Neuronal stem cell (in vitro differentiated cells): ENCODE data around the gene PAQR5.

ENCODE experiments used
- DNase-seq: peaks from one replicate; pipeline ENCODE4 v3.0.0-alpha.2; 2013; ENCODE audit warnings: low spot score
- H2AFZ ChIP-seq: one replicate; pipeline ENCODE4 v1.6.1; 2013; ENCODE audit warnings: mild to moderate bottlenecking, low read length, inconsistent platforms
- H2AK5ac ChIP-seq: 2 replicates; pipeline ENCODE4 v1.6.1; 2013; ENCODE audit warnings: low read depth, mild to moderate bottlenecking, inconsistent platforms, low read length, moderate library complexity, mixed read lengths
- H2BK120ac ChIP-seq: 2 replicates; pipeline ENCODE4 v1.6.1; 2013; ENCODE audit warnings: low read depth, mild to moderate bottlenecking, inconsistent platforms, low read length, moderate library complexity, mixed read lengths
- H2BK12ac ChIP-seq: one replicate; pipeline ENCODE4 v1.6.1; 2013; ENCODE audit warnings: low read length, inconsistent platforms
- H2BK15ac ChIP-seq: 2 replicates; pipeline ENCODE4 v1.6.1; 2013; ENCODE audit warnings: mild to moderate bottlenecking, low read length, inconsistent platforms, mixed read lengths
- H2BK5ac ChIP-seq: one replicate; pipeline ENCODE4 v1.6.1; 2013; ENCODE audit warnings: inconsistent platforms, mild to moderate bottlenecking, low read length, moderate library complexity
- H3K14ac ChIP-seq: one replicate; pipeline ENCODE4 v1.6.1; 2013; ENCODE audit warnings: low read length, inconsistent platforms
- H3K18ac ChIP-seq: 2 replicates; pipeline ENCODE4 v1.6.1; 2013; ENCODE audit warnings: low read length, inconsistent platforms
- H3K23ac ChIP-seq: 2 replicates; pipeline ENCODE4 v1.6.1; 2013; ENCODE audit warnings: low read depth, mild to moderate bottlenecking, mixed read lengths, low read length, inconsistent platforms; ENCODE audit not compliant: poor library complexity
- H3K27ac ChIP-seq: replicated peaks from 3 replicates; pipeline ENCODE4 v1.5.1; 2013; ENCODE audit warnings: low read length, inconsistent platforms
- H3K27me3 ChIP-seq, 3 experiments: 2 replicates each; pipeline ENCODE4 v1.6.1; 2013; ENCODE audit warnings: low read length in 3 of 3, mild to moderate bottlenecking in 2 of 3, inconsistent platforms in 1 of 3, low read depth in 1 of 3, mixed read lengths in 1 of 3, moderate library complexity in 1 of 3; ENCODE audit not compliant: control insufficient read depth in 3 of 3, insufficient read depth in 3 of 3
- H3K36me3 ChIP-seq, 2 donors: replicated peaks in 1 of 2; 2 replicates each; pipeline ENCODE4 v1.6.1; 2013; ENCODE audit warnings: low read length in 2 of 2; ENCODE audit not compliant: control insufficient read depth in 2 of 2, insufficient read depth in 2 of 2
- H3K4ac ChIP-seq: 2 replicates; pipeline ENCODE4 v1.6.1; 2013; ENCODE audit warnings: inconsistent platforms, mild to moderate bottlenecking, low read length, moderate library complexity
- H3K4me1 ChIP-seq, 2 donors: 1 replicate in 1 of 2; 2 replicates in 1 of 2; pipeline ENCODE4 v1.6.1; 2013; ENCODE audit warnings: low read length in 2 of 2, low read depth in 1 of 2; ENCODE audit not compliant: control insufficient read depth in 2 of 2, insufficient read depth in 1 of 2
- H3K4me2 ChIP-seq: one replicate; pipeline ENCODE4 v1.6.1; 2013; ENCODE audit warnings: mild to moderate bottlenecking, low read length, inconsistent platforms; ENCODE audit not compliant: insufficient read depth, poor library complexity, severe bottlenecking
- H3K4me3 ChIP-seq, 2 donors: 2 replicates each; pipeline ENCODE4 v1.5.1; 2013; ENCODE audit warnings: low read length in 2 of 2, mild to moderate bottlenecking in 2 of 2, inconsistent platforms in 1 of 2, moderate library complexity in 1 of 2
- H3K79me1 ChIP-seq: one replicate; pipeline ENCODE4 v1.6.1; 2013; ENCODE audit warnings: low read depth, mild to moderate bottlenecking, inconsistent platforms, low read length, moderate library complexity
- H3K9ac ChIP-seq: one replicate; pipeline ENCODE4 v1.6.1; 2013; ENCODE audit warnings: mild to moderate bottlenecking, low read depth, low read length, inconsistent platforms; ENCODE audit not compliant: poor library complexity
- H3K9me3 ChIP-seq, 2 donors: replicated peaks in 1 of 2; 2 replicates each; pipeline versions ENCODE3 to v1.6.1; 2013; ENCODE audit warnings: low read length in 2 of 2, mild to moderate bottlenecking in 2 of 2, inconsistent platforms in 1 of 2, low read depth in 1 of 2, mixed read lengths in 1 of 2, moderate library complexity in 1 of 2; ENCODE audit not compliant: control insufficient read depth in 2 of 2, insufficient read depth in 1 of 2
- H4K8ac ChIP-seq: one replicate; pipeline ENCODE4 v1.6.1; 2013; ENCODE audit warnings: low read depth, mild to moderate bottlenecking, inconsistent platforms, low read length, moderate library complexity
- H4K91ac ChIP-seq: one replicate; pipeline ENCODE4 v1.6.1; 2013; ENCODE audit warnings: low read length, low read depth, mild to moderate bottlenecking, inconsistent platforms; ENCODE audit not compliant: poor library complexity
- WGBS, 2 donors: extraction: QIAGEN DNeasy Blood & Tissue Kit; methylation state at CpG; one replicate each; pipeline ENCODE4 v1.1.7; 2013; ENCODE audit warnings: missing lambda C conversion rate in 2 of 2, mixed read lengths in 1 of 2; ENCODE audit not compliant: insufficient read length in 2 of 2, insufficient replicate concordance in 1 of 2; ENCODE audit errors: extremely low coverage in 2 of 2; 5-methylcytosine and 5-hydroxymethylcytosine counted together

The PAQR5 gene

DNA sequence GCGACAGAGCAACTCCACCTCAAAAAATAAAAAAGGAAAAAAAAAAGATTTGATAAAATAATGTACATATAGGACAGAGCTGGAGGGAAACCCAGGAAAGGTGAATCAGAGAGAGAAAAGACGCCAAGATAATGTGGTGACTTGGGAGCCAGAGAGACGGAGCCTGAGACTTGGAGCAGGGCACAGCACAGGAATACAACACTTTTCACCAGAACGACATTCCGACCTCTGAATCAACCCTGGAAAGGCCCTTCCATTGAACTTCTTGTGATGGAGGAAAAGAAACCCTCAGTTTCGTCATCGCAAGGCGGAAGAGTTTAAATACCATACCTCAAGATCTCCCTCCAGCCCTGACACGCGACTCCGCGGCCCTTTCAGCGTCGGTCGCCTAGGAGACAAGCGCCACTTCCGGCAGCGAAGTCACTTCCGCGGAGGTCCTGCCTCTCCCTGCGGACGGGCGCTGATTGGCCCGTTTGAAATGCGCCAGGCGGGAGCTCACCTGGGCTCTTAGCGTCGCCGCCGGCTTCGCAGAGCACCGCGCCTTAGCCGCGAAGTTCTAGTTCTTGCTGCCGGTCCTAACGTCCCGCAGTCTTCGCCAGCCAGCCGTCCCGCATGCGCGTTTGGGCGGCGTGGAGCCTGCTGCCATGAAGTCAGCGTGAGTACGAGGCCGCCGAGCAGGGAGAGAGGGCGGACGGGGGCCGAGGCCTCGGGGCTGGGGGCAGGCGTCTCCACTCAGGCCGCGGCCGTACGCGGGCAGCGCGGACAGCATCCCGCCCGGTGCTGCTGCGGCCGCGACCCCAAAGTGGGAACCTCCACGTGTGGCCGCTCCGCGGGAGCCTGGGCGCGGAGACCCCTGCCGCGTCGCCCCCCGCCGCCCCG lies 115.3 kb downstream of the PAQR5 start, which contains the start of gene KIF23:
KIF23 (plus strand) TSS at position 528 of the 879 bp plus-strand sequence; CDS start at position 645, 117 bp downstream.
- Histone ChIP-seq H2AK5ac (peak within 1 kb of the TSS; percentile 49), H3K27me3 (no peaks in the 10 kb centered on the region), H2BK12ac (no peak within 1 kb of the TSS), H3K9ac (peak within 1 kb of the TSS; percentile 97), H3K14ac (peak within 1 kb of the TSS; percentile 95), H2BK120ac (peak within 1 kb of the TSS; percentile 51), H2BK15ac (no peak within 1 kb of the TSS), H3K18ac (peak within 1 kb of the TSS; percentile 98), H3K4me2 (peak within 1 kb of the TSS; percentile 67), H3K4ac (no peak within 1 kb of the TSS), H3K27ac (peak within 1 kb of the TSS; percentile 86), H2BK5ac (peak within 1 kb of the TSS; percentile 99), H3K23ac (peak within 1 kb of the TSS; percentile 95), H2AFZ (peak within 1 kb of the TSS; percentile 98), H3K79me1 (peaks cover 1% of the 10 kb centered on the region), H4K8ac (no peak within 1 kb of the TSS), H4K91ac (peak within 1 kb of the TSS; percentile 92), H3K4me1 (peaks cover 0 to 2% of the 10 kb centered on the region in 2 donors), H3K36me3 (peaks cover 5 to 30% of the 10 kb centered on the region in 2 donors), H3K4me3 (peak within 1 kb of the TSS; percentile 99), H3K9me3 (no peaks in the 10 kb centered on the region)
- DNase-seq, result peak; percentile 82
- WGBS, 2 donors, result no CpG with 5 or more reads among the region's 78 CpGs

DNA sequence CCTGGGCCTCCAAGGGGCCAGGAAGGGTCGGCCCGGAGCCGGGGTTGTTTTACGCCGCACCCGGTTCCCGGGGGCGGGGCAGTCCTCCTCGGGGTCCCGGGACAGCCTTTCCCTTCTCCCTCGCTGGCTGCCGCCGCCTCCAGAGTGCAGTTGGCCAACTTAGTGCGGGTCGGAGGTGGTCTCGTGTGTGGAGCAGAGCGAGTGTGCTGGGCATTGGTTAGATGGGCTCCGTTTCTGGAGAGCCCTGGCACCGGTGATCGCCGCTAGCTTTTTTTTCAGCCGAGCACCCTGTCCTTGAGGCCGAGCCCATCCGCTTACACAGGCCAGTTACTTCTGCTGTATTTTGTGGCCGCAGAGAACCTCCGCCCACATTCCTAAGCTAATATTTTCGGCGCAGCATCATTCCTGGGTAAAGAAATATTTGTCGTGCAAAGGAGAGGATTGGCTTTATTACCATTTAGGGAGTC lies 116.0 kb downstream of the PAQR5 start:
- Histone ChIP-seq H3K4me1 (peaks cover 0 to 2% of the 10 kb centered on the region in 2 donors), H3K18ac (peak overlapping the region; percentile 98), H3K27me3 (no peaks in the 10 kb centered on the region), H3K27ac (peak overlapping the region; percentile 86), H2BK15ac (no peak overlapping the region), H2BK120ac (no peak overlapping the region), H2AFZ (peak overlapping the region; percentile 98), H3K9ac (peak overlapping the region; percentile 97), H3K9me3 (no peaks in the 10 kb centered on the region), H3K79me1 (peaks cover 1% of the 10 kb centered on the region), H3K14ac (peak overlapping the region; percentile 95), H3K4ac (no peak overlapping the region), H4K91ac (peak overlapping the region; percentile 92), H2AK5ac (peak overlapping the region; percentile 49), H3K36me3 (peaks cover 8 to 37% of the 10 kb centered on the region in 2 donors), H3K23ac (peak overlapping the region; percentile 95), H2BK12ac (no peak overlapping the region), H3K4me3 (peak overlapping the region; percentile 99), H3K4me2 (peak overlapping the region; percentile 67), H2BK5ac (peak overlapping the region; percentile 99), H4K8ac (no peak overlapping the region)
- no CpG with 5 or more reads among the region's 29 CpGs for WGBS, 2 donors
- peak; percentile 24 for DNase-seq

DNA sequence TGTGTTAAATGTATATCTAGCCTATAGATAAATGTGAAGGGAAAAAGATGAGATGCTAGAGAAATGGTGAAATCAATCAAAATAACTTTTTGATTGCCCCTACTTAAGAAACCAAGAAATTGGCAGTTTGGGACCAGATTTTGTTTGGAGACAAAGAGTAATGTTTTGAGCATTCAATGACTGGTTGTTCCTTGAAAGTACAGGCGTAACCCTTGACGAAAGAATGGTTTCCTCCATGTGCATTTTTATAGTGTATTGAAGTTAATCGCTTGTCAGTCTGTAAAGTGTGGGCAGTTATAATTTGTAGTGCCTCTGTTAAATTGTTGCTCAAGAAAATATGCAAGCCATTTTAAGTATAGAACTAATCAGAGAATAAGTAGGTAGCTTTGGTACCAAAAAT lies 116.7 kb downstream of the PAQR5 start:
- no peak overlapping the region for H3K9ac ChIP-seq
- peaks cover 0 to 2% of the 10 kb centered on the region in 2 donors for H3K4me1 ChIP-seq
- H3K79me1 ChIP-seq, result peaks cover 1% of the 10 kb centered on the region
- no peak for DNase-seq
- H2BK120ac ChIP-seq, result no peak overlapping the region
- H3K27ac ChIP-seq, result no peak overlapping the region
- H2BK12ac ChIP-seq, result no peak overlapping the region
- peak overlapping the region; percentile 43 for H3K4me2 ChIP-seq
- H2AFZ ChIP-seq, result no peak overlapping the region
- H3K9me3 ChIP-seq, result no peaks in the 10 kb centered on the region
- no CpG with 5 or more reads among the region's 3 CpGs for WGBS, 2 donors
- H3K36me3 ChIP-seq, result peaks cover 11 to 43% of the 10 kb centered on the region in 2 donors
- no peaks in the 10 kb centered on the region for H3K27me3 ChIP-seq
- H3K4ac ChIP-seq, result no peak overlapping the region
- no peak overlapping the region for H3K23ac ChIP-seq
- H3K18ac ChIP-seq, result no peak overlapping the region
- no peak overlapping the region for H2BK15ac ChIP-seq
- no peak overlapping the region for H3K14ac ChIP-seq
- no peak overlapping the region for H2AK5ac ChIP-seq
- no peak overlapping the region for H4K91ac ChIP-seq
- no peak overlapping the region for H2BK5ac ChIP-seq
- peak overlapping the region; percentile 72 to 99 for H3K4me3 ChIP-seq
- H4K8ac ChIP-seq, result no peak overlapping the region

DNA sequence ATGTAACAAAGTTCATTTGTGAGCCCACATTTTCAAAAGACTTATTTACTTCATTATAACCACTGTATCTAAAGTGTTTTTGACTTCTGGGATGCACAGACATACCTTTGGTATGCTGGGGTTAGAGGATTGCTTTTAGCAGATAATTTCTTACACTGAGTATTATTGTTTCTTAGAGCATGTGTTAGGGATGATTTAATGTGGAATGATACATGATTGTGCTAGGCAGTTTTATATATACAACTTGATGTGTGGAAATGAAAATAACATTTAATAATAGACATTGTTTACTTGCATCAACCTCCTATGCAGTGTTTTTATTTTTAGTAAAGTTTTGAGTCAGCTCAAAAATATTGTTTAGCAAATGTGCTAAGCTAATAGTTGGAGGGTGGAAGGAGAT lies 118.9 kb downstream of the PAQR5 start:
- DNase-seq, result no peak
- Histone ChIP-seq H4K91ac (no peak overlapping the region), H2AK5ac (no peak overlapping the region), H3K4me3 (no peak overlapping the region), H3K36me3 (peaks cover 16 to 65% of the 10 kb centered on the region in 2 donors), H3K23ac (no peak overlapping the region), H2AFZ (no peak overlapping the region), H3K79me1 (peaks cover 1% of the 10 kb centered on the region), H2BK120ac (no peak overlapping the region), H3K9me3 (no peaks in the 10 kb centered on the region), H3K14ac (no peak overlapping the region), H3K9ac (no peak overlapping the region), H2BK12ac (no peak overlapping the region), H3K4me1 (peaks cover 0 to 2% of the 10 kb centered on the region in 2 donors), H3K4ac (no peak overlapping the region), H3K18ac (no peak overlapping the region), H3K4me2 (no peak overlapping the region), H4K8ac (no peak overlapping the region), H2BK15ac (no peak overlapping the region), H2BK5ac (no peak overlapping the region), H3K27me3 (no peaks in the 10 kb centered on the region), H3K27ac (no peak overlapping the region)
